Suprapubic skin (tissue), 4 donors: ENCODE results near the gene NUP42. TPM values are rescaled to one million over a fixed set of nuclear protein-coding genes. Genes with fewer than 3 reads are reported as not detected.

Experiments used
- DNase-seq, 2 donors: peaks; one replicate each; pipeline ENCODE4 v3.0.0-alpha.2; 2019; ENCODE audit warnings: low spot score in 2 of 2
- H3K27ac ChIP-seq: fragments of 200-600 bp; sonication (generic); one replicate; pipeline ENCODE4 v1.5.1; 2019
- H3K27me3 ChIP-seq: fragments of 200-600 bp; sonication (generic); one replicate; pipeline ENCODE4 v1.5.1; 2019
- H3K36me3 ChIP-seq: fragments of 200-600 bp; sonication (generic); one replicate; pipeline ENCODE4 v1.5.1; 2019
- H3K4me1 ChIP-seq: fragments of 200-600 bp; sonication (generic); one replicate; pipeline ENCODE4 v1.5.1; 2019
- H3K4me3 ChIP-seq: fragments of 200-600 bp; sonication (generic); one replicate; pipeline ENCODE4 v1.5.1; 2019; ENCODE audit warnings: mild to moderate bottlenecking
- H3K9me3 ChIP-seq: fragments of 200-600 bp; sonication (generic); one replicate; pipeline ENCODE4 v1.5.1; 2019
- EP300 ChIP-seq: sonication (generic); formaldehyde crosslinking; IDR thresholded peaks from one replicate; pipeline ENCODE4 v1.6.1; 2017; ENCODE audit warnings: antibody characterized with exemption
- POLR2A ChIP-seq, 2 donors: fragments of 450-650 bp; IDR thresholded peaks; one replicate each; pipeline ENCODE4 v1.6.1; 2017; ENCODE audit warnings: antibody characterized with exemption in 2 of 2, mild to moderate bottlenecking in 2 of 2, moderate library complexity in 2 of 2
- POLR2AphosphoS5 ChIP-seq, 3 donors: sonication (generic); formaldehyde crosslinking; IDR thresholded peaks; one replicate each; pipeline ENCODE4 v1.6.1; 2017; ENCODE audit warnings: antibody characterized with exemption in 3 of 3
- WGBS: methylation state at CpG from one replicate; pipeline ENCODE4 v1.1.5; 2018; 5-methylcytosine and 5-hydroxymethylcytosine counted together
- total RNA-seq, 4 donors: library from RNA; depleted of rRNA; stranded (reverse); fragments of >200 nt; gene quantifications; one replicate each; pipeline ENCODE4 v1.1.0, GENCODE V29; 2016
- TF ChIP-seq, protein P1 (sequence below), 2 donors: fragments of 200-600 bp in 1 of 2; fragments of 450-650 bp in 1 of 2; sonication (generic) in 1 of 2; IDR thresholded peaks; one replicate each; pipeline ENCODE4 v1.5.1; 2016 to 2019; ENCODE audit warnings: antibody characterized with exemption in 2 of 2, mild to moderate bottlenecking in 1 of 2, moderate library complexity in 1 of 2

Gene NUP42
- total RNA-seq, 4 donors from 2014 or later, result 34.4 to 46.6 (median 38.0) TPM

DNA sequence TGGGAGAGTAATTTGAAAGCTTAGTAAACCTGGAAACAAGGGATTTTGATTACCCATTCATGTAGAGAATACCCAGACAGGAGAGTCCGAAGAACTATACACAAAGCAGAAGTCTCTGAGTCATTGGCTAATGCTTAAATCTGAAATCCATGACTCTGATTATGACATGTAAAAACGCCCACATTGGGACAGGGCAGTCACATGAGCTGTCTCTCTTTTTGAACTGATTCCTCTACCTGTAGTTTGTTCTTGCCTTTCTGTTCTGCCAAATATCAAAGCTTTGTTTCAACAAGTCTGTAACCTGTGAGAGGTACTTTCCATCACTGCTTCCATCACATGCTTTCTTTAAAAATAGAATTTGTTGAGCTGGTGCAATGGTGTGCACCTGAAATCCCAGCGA, 60.5 kb downstream of the NUP42 start:
- TF ChIP-seq POLR2AphosphoS5 (IDR thresholded peaks at IDR 0.05) (peak in 1 of 3 donors; percentile 29), EP300 (no peak)
- DNase-seq, result no peak
- Histone ChIP-seq H3K27ac (peak overlapping the region; percentile 85), H3K27me3 (no peaks in the 10 kb centered on the region), H3K9me3 (no peaks in the 10 kb centered on the region), H3K36me3 (no peaks in the 10 kb centered on the region), H3K4me3 (no peak overlapping the region), H3K4me1 (peaks cover 38% of the 10 kb centered on the region)
- WGBS, result 33% methylated on average over 3 of the region's 3 CpGs

DNA sequence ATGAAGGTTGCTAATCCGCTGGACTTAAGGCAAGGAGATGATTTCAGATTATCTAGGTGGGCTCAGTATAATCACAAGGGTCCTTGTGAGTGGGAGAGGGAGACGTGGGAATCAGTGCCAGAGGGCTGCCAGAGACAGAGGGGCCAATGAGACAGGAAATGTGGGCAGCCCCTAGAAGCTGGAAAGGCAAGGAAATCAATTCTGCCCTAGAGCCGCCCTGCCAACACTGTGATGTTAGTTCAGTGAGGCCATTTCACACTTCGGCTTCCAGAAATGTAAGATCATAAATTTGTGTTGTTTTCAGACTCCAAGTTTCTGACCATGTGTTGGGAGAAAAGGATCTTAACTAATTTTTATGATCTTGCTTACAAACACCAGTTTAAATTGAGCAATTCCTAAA, 61.1 kb downstream of the NUP42 start:
- no peaks in the 10 kb centered on the region for H3K36me3 ChIP-seq
- H3K4me3 ChIP-seq, result no peak overlapping the region
- H3K4me1 ChIP-seq, result peaks cover 43% of the 10 kb centered on the region
- H3K27me3 ChIP-seq, result no peaks in the 10 kb centered on the region
- peak overlapping the region; percentile 85 for H3K27ac ChIP-seq
- TF ChIP-seq POLR2A (IDR thresholded peaks at IDR 0.05), result no peak
- TF ChIP-seq, protein P1, sequence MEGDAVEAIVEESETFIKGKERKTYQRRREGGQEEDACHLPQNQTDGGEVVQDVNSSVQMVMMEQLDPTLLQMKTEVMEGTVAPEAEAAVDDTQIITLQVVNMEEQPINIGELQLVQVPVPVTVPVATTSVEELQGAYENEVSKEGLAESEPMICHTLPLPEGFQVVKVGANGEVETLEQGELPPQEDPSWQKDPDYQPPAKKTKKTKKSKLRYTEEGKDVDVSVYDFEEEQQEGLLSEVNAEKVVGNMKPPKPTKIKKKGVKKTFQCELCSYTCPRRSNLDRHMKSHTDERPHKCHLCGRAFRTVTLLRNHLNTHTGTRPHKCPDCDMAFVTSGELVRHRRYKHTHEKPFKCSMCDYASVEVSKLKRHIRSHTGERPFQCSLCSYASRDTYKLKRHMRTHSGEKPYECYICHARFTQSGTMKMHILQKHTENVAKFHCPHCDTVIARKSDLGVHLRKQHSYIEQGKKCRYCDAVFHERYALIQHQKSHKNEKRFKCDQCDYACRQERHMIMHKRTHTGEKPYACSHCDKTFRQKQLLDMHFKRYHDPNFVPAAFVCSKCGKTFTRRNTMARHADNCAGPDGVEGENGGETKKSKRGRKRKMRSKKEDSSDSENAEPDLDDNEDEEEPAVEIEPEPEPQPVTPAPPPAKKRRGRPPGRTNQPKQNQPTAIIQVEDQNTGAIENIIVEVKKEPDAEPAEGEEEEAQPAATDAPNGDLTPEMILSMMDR (IDR thresholded peaks at IDR 0.05), result no peak
- TF ChIP-seq EP300, result no peak
- no peak for TF ChIP-seq POLR2AphosphoS5 (IDR thresholded peaks at IDR 0.05)
- WGBS, result 43% methylated on average over 4 of the region's 4 CpGs
- H3K9me3 ChIP-seq, result no peaks in the 10 kb centered on the region
- no peak for DNase-seq

DNA sequence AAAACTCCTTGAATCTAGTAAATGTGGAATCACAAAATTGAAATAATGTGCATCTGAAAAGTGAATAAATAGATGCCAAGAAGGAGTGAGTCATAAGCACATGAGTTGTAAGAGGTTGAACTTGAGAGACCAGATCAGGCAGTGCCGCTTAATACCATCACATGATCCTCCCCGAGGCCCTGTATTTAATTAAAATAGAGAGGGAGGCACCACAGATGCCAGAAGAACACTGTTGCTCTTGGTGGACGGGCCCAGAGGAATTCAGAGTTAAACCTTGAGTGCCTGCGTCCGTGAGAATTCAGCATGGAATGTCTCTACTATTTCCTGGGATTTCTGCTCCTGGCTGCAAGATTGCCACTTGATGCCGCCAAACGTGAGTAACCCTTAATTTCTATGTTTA, 64.7 kb downstream of the NUP42 start, which contains the start of gene GPNMB:
Gene GPNMB (plus strand): TSS at position 221 of the 400 bp plus-strand sequence. CDS start 83 bp downstream, at position 304.
- peak in 2 of 3 donors; percentile 78 to 79 for TF ChIP-seq POLR2AphosphoS5 (IDR thresholded peaks at IDR 0.05)
- peak in 1 of 2 donors; percentile 58 for TF ChIP-seq POLR2A (IDR thresholded peaks at IDR 0.05)
- TF ChIP-seq, protein P1 (IDR thresholded peaks at IDR 0.05), result no peak
- no peak for TF ChIP-seq EP300
- 10% methylated on average over 7 of the region's 7 CpGs for WGBS

DNA sequence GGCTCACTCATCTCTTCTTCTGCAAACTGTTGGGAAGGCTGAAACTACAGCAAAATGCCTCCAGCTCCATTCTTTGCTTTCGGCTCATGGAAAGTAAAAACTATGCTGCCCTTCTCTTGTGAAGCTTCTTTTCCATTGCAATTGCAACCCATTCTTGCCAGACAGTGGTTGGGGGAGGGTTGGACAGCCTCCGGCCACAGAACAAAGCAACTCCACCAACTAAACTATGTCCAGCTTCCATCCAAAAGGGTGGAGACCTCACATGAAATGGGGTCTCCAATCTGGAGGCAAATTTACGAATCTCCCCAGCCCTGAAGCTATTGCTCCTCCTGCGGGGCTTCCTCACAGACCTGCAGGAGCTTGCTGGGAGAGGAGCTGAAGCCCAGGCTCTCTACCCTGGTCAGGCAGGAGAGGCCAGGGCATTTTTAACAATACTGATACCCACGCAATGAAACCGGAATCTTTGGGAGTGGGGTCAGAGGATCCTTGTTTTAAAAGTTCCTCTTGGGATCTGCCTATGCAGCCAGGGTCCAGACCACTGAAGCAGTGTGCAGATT, 65.3 kb downstream of the NUP42 start:
- DNase-seq, result no peak
- 26% methylated on average over 6 of the region's 6 CpGs for WGBS
- Histone ChIP-seq H3K4me1 (peaks cover 48% of the 10 kb centered on the region), H3K27me3 (no peaks in the 10 kb centered on the region), H3K36me3 (peaks cover 6% of the 10 kb centered on the region), H3K4me3 (peak overlapping the region; percentile 65), H3K9me3 (no peaks in the 10 kb centered on the region), H3K27ac (peak overlapping the region; percentile 93)
- TF ChIP-seq EP300 (no peak), POLR2A (IDR thresholded peaks at IDR 0.05) (no peak), POLR2AphosphoS5 (IDR thresholded peaks at IDR 0.05) (no peak)
- TF ChIP-seq, protein P1 (IDR thresholded peaks at IDR 0.05), result no peak

More for the DNA sequence above, 64.7 kb downstream of the NUP42 start, which contains the start of gene GPNMB:
- DNase-seq, result peak; percentile 81 to 84
- peaks cover 52% of the 10 kb centered on the region for H3K4me1 ChIP-seq
- H3K27me3 ChIP-seq, result no peaks in the 10 kb centered on the region
- H3K36me3 ChIP-seq, result peaks cover 3% of the 10 kb centered on the region
- H3K4me3 ChIP-seq, result peak within 1 kb of the TSS; percentile 65
- H3K27ac ChIP-seq, result peak within 1 kb of the TSS; percentile 93
- H3K9me3 ChIP-seq, result no peaks in the 10 kb centered on the region

DNA sequence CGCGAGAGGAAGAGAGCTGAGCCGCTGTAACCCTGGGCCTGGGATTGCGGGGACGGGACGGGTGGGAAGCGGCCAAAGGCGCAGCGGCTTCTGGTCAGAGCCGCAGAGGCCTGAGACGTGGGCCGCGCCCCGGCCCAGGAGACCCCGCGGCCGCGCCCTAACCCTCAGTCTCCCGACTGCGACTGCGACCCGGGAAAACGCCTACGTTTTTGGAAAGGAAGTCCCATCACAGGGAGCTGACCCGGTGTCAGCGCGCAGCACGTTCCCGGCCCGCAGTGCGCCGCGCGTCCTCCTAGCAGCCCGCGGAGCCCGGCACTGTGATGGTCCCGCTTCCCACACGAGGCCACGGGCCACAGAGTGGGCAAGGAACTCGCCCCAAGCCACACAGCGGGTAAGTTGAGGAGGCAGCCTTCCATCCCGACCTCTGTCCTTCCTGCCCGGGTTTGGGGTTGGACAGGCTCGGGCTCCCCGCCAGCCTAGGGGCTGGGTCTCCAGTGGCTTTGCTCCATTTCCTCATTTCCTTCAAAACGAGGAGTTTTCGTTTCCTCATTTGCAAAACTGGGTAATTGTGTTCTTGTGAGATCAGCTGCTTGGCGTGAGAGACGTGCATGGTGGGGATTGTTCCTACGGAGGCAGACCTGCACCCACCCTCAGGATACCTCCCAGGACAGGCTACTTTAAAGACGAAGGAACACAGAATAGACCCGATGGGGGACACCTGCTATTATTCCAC, 65.9 kb downstream of the NUP42 start:
- peak overlapping the region; percentile 93 for H3K27ac ChIP-seq
- TF ChIP-seq EP300, result no peak
- TF ChIP-seq POLR2A (IDR thresholded peaks at IDR 0.05), result no peak
- TF ChIP-seq, protein P1 (IDR thresholded peaks at IDR 0.05), result no peak
- no peak for TF ChIP-seq POLR2AphosphoS5 (IDR thresholded peaks at IDR 0.05)
- 2% methylated on average over 48 of the region's 53 CpGs for WGBS
- DNase-seq, result no peak
- peaks cover 6% of the 10 kb centered on the region for H3K36me3 ChIP-seq
- H3K4me3 ChIP-seq, result peak overlapping the region; percentile 65
- peaks cover 44% of the 10 kb centered on the region for H3K4me1 ChIP-seq
- H3K9me3 ChIP-seq, result no peaks in the 10 kb centered on the region
- H3K27me3 ChIP-seq, result no peaks in the 10 kb centered on the region
